H1 (cell line): ENCODE data around the gene BMPR1A. TPM values are rescaled to one million over a fixed set of nuclear protein-coding genes. Genes with fewer than 3 reads are reported as not detected.

Source experiments
- CBX5 ChIP-seq: fragments of 300-800, 300-1000 bp; sonication (generic); IDR thresholded peaks from 2 replicates; pipeline ENCODE4 v1.7.1; 2016; ENCODE audit warnings: antibody characterized with exemption, low read length, low read depth
- GABPA ChIP-seq: IDR thresholded peaks from 2 replicates; pipeline ENCODE4 v1.6.1; 2011; ENCODE audit warnings: mild to moderate bottlenecking, low read length, moderate library complexity, borderline replicate concordance; ENCODE audit not compliant: insufficient read depth
- GTF2F1 ChIP-seq: IDR thresholded peaks from 2 replicates; pipeline ENCODE4 v1.6.1; 2012; ENCODE audit warnings: low read depth, low read length, improper control_type of control experiment, borderline replicate concordance
- KDM5A ChIP-seq: fragments of 200-600 bp; IDR thresholded peaks from 2 replicates; pipeline ENCODE4 v1.7.1; 2012; ENCODE audit warnings: mild to moderate bottlenecking, low read length, inconsistent platforms, mixed read lengths
- POLR2A ChIP-seq, 2 experiments: IDR thresholded peaks; 1 replicate in 1 of 2; 2 replicates in 1 of 2; pipeline ENCODE4 v1.6.1; 2011; ENCODE audit warnings: low read depth in 2 of 2, low read length in 2 of 2, mild to moderate bottlenecking in 2 of 2; ENCODE audit errors: control extremely low read depth in 1 of 2
- SRF ChIP-seq: IDR thresholded peaks from 2 replicates; pipeline ENCODE4 v1.6.1; 2011; ENCODE audit warnings: mild to moderate bottlenecking, low read depth, low read length, moderate library complexity
- TCF12 ChIP-seq: IDR thresholded peaks from 2 replicates; pipeline ENCODE4 v1.6.1; 2011; ENCODE audit warnings: low read depth, mild to moderate bottlenecking, low read length
- ZNF274 ChIP-seq: IDR thresholded peaks from 2 replicates; pipeline ENCODE4 v1.7.0; 2012; ENCODE audit warnings: low read length, borderline replicate concordance; ENCODE audit errors: extremely low read depth
- polyA plus RNA-seq, 7 experiments: library from polyadenylated mRNA; depleted of rRNA in 3 of 7; stranded (reverse) in 5 of 7; unstranded in 2 of 7; fragments of >200 nt in 5 of 7; fragments of 200-250 nt in 2 of 7; gene quantifications; 1 replicate in 5 of 7; 2 replicates in 1 of 7; 4 replicates in 1 of 7; pipeline versions ENCODE4 v1.2.1 to v1.2.3, GENCODE V29; 2011 to 2013; ENCODE audit warnings: missing spikeins in 2 of 7, mixed read lengths in 2 of 7
- total RNA-seq: library from RNA; stranded (reverse); fragmentation: NEBNext Ultra II Directional; extraction: Animal tissue kit (Norgen Biotek cat#: 25700); gene quantifications from 2 replicates; pipeline ENCODE4 v1.2.1, GENCODE V29; 2021

The BMPR1A gene
- total and polyA plus RNA-seq, 2 of the 8 experiments (the other 6 are each of a cell fraction or from before 2014, with no cell fraction given): 34.4 to 129 TPM

DNA sequence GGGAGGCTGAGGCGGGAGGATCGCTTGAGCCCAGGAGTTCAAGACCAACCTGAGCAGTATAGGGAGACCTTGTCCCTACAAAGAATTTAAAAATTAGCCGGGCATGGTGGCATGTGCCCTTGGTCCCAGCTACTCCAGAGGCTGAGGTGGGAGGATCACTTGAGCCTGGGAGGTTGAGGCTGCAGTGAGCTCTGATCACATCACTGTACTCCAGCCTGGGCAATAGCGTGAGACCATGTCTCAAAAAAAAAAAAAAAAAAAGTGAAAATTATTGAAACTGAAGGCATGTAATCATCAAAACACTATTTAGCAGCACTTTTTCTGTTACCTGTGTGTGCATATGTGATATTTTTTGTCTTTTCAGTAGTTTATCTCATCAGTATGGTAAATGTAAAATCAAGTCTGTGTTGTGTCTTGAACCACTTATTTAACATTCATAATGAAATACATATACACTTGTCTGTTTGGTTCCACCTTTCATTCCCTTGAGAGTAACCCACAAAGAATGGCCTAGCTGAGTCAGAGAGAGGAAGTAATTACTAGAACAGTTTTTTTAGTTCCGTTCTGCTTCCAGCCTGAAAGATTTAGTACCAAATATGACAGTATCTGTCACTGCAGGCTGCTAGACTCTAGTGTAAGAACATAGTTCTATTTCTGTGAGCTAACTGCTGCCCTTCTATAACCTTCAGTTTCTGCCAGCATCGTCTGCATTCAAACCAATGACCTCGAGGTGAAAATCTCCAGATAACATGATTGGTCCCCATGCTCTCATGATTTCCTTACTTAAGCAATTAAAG, 132.4 kb downstream of the BMPR1A start (continued):
- no peak for TF ChIP-seq GABPA
- TF ChIP-seq GTF2F1: no peak
- TF ChIP-seq POLR2A (IDR thresholded peaks at IDR 0.05; ENCODE audit: control extremely low read depth in 1 of 2, low read depth in 2 of 2, low read length in 2 of 2): no peak
- no peak for TF ChIP-seq KDM5A
- no peak for TF ChIP-seq ZNF274
- no peak for TF ChIP-seq CBX5
- TF ChIP-seq SRF: no peak
- no peak for TF ChIP-seq TCF12
- TF ChIP-seq, all 59 proteins: peak for 0
